IPS-15b (cell line): ENCODE measurements around the gene NDRG3.
A peak's percentile ranks its signal among the peaks of the same experiment; 100 is the strongest.
"Not testable (repeated sequence)": the region's sequence is repeated elsewhere in the genome, so short reads cannot be mapped to it uniquely, and the experiment has no call there.

Source experiments
- H3K27me3 ChIP-seq: one replicate; pipeline ENCODE4 v1.6.1; 2013; ENCODE audit warnings: low read length; ENCODE audit not compliant: control insufficient read depth, insufficient read depth
- H3K36me3 ChIP-seq: one replicate; pipeline ENCODE4 v1.6.1; 2013; ENCODE audit warnings: low read length; ENCODE audit not compliant: control insufficient read depth, insufficient read depth
- H3K4me1 ChIP-seq: one replicate; pipeline ENCODE4 v1.6.1; 2013; ENCODE audit warnings: mild to moderate bottlenecking, low read length; ENCODE audit not compliant: control insufficient read depth, insufficient read depth
- H3K4me3 ChIP-seq: one replicate; pipeline ENCODE4 v1.5.1; 2013; ENCODE audit warnings: low read depth, low read length
- H3K9ac ChIP-seq: one replicate; pipeline ENCODE4 v1.6.1; 2013; ENCODE audit warnings: low read depth, mild to moderate bottlenecking, low read length
- H3K9me3 ChIP-seq: one replicate; pipeline ENCODE4 v1.6.1; 2013; ENCODE audit warnings: mild to moderate bottlenecking, low read length; ENCODE audit not compliant: control insufficient read depth, insufficient read depth

NDRG3 gene

DNA sequence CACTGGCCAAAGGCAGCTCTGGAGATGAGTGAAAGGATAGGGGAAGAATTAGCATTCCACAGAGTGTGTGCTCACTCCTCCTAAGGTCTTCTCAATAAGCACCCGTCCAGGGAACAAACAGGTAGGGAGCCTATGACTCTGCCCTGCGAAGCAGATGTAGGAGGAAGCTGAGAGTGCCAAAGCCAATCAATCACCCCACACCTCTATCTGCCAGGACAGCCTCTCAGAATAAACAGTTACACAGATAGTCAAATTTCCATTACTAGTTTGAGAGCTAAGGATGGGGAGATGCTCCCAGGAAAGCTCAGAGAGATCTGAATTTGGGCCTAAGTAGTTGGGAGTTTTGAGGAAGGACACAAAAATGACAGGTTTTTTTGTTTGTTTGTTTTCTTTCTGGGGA lies 59.4 kb downstream of the NDRG3 start:
- Histone ChIP-seq H3K36me3 (no peaks in the 10 kb centered on the region), H3K9ac (no peak overlapping the region), H3K4me1 (no peaks in the 10 kb centered on the region), H3K9me3 (no peaks in the 10 kb centered on the region), H3K27me3 (no peaks in the 10 kb centered on the region), H3K4me3 (no peak overlapping the region)

- Histone ChIP-seq H3K9me3 (no peaks in the 10 kb centered on the region), H3K9ac (no peak overlapping the region), H3K4me1 (no peaks in the 10 kb centered on the region), H3K36me3 (no peaks in the 10 kb centered on the region), H3K27me3 (no peaks in the 10 kb centered on the region), H3K4me3 (no peak overlapping the region)
These were observed 61.1 kb downstream of the NDRG3 start for GRCh38 chr20:36684747-36685146.

- no peaks in the 10 kb centered on the region for H3K36me3 ChIP-seq
- no peak overlapping the region for H3K4me3 ChIP-seq
- no peaks in the 10 kb centered on the region for H3K27me3 ChIP-seq
- H3K9me3 ChIP-seq: no peaks in the 10 kb centered on the region
- H3K4me1 ChIP-seq: no peaks in the 10 kb centered on the region
- H3K9ac ChIP-seq: no peak overlapping the region
These were observed 63.6 kb downstream of the NDRG3 start for GRCh38 chr20:36682311-36682710.

- Histone ChIP-seq H3K36me3 (no peaks in the 10 kb centered on the region), H3K4me1 (no peaks in the 10 kb centered on the region), H3K9ac (peak overlapping the region; percentile 47), H3K9me3 (no peaks in the 10 kb centered on the region), H3K4me3 (peak overlapping the region; percentile 80), H3K27me3 (no peaks in the 10 kb centered on the region)
These were observed 68.5 kb downstream of the NDRG3 start for GRCh38 chr20:36677422-36677771.

DNA sequence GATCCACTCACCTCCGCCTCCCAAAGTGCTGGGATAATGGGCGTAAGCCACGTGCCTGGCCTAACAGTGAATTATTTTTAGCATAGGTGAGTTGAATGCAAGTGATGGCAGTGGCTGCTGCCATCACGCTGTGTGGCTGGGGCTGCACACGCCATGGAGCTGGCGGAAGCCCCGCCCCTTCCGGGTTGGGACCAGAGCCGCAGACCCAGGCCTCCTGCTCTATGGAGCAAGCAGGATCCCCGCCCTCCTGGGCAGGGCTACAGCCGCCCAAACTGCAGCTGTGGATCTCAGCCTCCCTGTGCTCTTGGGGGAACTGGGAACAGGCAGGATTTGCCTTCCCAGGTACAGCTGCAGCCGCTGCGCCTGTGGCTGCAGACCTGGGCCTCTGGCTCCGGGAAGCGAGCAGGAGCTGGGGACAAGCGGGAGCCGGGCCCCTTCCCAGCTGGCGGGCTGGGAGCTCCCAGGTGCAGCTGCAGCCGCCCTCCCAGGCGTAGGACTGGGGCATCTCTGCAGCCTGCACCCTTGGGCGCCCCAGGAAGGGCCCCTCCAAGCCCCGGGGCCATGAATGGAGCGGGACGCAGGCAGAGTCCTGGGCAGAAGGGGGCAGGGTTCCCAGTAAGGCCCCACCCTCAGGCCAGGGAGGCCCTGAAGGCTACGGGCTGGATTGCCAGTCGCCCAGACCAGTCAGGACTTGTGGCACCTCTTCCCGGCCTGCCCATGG lies 69.0 kb downstream of the NDRG3 start:
- no peaks in the 10 kb centered on the region for H3K9me3 ChIP-seq
- no peaks in the 10 kb centered on the region for H3K36me3 ChIP-seq
- peak overlapping the region; percentile 80 for H3K4me3 ChIP-seq
- H3K9ac ChIP-seq: peak overlapping the region; percentile 66
- no peaks in the 10 kb centered on the region for H3K27me3 ChIP-seq
- H3K4me1 ChIP-seq: no peaks in the 10 kb centered on the region

GRCh38 chr20:36675545-36675944 lies 70.3 kb downstream of the NDRG3 start:
- not testable (repeated sequence) for H3K4me1 ChIP-seq, H3K36me3 ChIP-seq, H3K9me3 ChIP-seq, H3K9ac ChIP-seq, H3K27me3 ChIP-seq, H3K4me3 ChIP-seq

DNA sequence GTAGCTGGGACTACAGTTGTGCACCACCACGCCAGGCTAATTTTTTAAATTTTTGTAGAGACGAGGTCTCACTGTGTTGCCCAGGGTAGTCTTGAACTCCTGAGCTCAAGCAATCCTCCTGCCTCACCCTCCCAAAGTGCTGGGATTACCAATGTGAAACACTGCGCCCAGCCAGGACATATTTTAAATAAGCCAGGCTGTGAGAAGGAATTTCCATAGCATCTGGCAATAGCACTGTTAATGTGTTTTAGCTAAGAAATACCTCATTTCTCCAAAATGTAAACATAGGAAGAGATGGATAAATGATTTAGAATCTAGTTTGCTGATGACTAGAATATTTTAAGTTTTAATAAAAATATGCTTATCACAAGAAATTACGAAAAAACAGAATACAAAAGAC lies 72.9 kb downstream of the NDRG3 start:
- no peak overlapping the region for H3K9ac ChIP-seq
- no peaks in the 10 kb centered on the region for H3K27me3 ChIP-seq
- H3K9me3 ChIP-seq: no peaks in the 10 kb centered on the region
- H3K4me3 ChIP-seq: no peak overlapping the region
- H3K36me3 ChIP-seq: peaks cover 3% of the 10 kb centered on the region
- no peaks in the 10 kb centered on the region for H3K4me1 ChIP-seq

DNA sequence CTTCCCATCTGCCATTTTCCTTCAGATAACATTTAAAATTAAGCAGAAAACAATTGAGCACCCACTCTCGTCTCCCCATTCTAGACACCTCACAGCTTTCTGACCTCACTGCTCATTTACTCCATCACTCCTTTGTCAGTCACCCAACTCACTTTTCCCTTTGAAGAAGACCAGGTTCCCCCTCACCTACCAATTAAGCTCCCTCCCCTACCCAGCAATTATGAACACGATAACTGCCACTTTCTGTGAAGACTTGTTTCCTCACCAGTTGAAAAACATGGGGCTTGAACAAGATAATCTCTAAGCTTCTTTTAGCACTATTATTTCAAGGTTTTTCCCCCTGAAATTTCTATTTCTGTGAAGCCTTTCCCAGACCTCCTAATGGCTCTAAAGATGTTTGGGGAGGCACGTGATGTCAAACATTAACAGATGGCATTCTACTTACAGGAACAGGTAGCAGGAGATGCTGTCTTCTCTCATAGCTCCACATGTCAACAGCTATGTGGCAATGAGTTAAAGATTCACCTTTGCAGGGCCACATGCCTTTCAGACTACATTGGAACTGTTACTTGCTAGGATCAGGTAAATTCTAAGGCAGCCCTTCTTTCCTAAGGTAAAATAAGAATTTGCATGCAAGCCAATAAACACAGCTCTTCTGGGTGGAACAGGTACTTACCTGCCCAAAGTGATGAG lies 75.1 kb downstream of the NDRG3 start:
- no peak overlapping the region for H3K9ac ChIP-seq
- no peaks in the 10 kb centered on the region for H3K4me1 ChIP-seq
- no peak overlapping the region for H3K4me3 ChIP-seq
- no peaks in the 10 kb centered on the region for H3K27me3 ChIP-seq
- H3K9me3 ChIP-seq: no peaks in the 10 kb centered on the region
- H3K36me3 ChIP-seq: peaks cover 3% of the 10 kb centered on the region

GRCh38 chr20:36666181-36666740 lies 79.6 kb downstream of the NDRG3 start:
- Histone ChIP-seq H3K27me3 (no peaks in the 10 kb centered on the region), H3K4me1 (no peaks in the 10 kb centered on the region), H3K9ac (no peak overlapping the region), H3K9me3 (no peaks in the 10 kb centered on the region), H3K4me3 (no peak overlapping the region), H3K36me3 (peaks cover 3% of the 10 kb centered on the region)

DNA sequence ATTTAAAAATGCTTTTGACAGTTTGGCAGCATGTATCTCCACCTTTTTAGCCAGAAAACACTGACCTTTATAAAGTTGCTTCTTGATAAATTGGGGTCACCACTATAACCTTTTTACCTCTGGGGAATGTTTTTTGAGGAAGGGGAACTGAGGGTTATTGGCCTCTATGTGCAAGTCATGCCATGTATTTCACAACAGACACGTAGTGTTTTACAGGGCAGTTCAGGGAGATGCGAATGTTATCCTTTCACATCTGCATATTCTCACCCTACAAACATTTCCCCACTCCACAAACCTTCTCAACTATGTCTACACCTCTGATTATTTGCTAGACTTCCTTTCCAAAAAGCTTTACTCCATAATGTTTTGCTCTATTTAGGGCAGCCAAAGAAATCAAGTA lies 82.9 kb downstream of the NDRG3 start:
- H3K4me1 ChIP-seq: no peaks in the 10 kb centered on the region
- no peaks in the 10 kb centered on the region for H3K36me3 ChIP-seq
- no peak overlapping the region for H3K4me3 ChIP-seq

DNA sequence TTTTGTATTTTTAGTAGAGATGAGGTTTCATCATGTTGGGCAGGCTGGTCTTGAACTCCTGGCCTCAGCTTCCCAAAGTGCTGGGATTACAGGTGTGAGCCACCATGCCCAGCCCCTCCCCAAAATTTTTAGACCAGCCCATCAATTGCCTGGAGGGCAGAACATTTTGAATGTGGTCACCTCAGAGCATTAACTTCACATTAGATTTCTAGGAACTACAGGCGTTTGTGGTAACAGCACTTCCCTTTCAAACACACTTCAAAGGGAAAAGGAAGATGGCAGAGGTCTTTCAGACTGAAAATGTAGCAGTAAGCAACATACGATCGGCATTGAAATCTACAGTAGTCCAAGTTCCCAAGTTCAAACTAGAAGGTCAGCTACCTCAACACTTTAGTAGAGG lies 87.6 kb downstream of the NDRG3 start:
- H3K4me3 ChIP-seq: no peak overlapping the region
- H3K27me3 ChIP-seq: no peaks in the 10 kb centered on the region
- peaks cover 5% of the 10 kb centered on the region for H3K36me3 ChIP-seq
- no peak overlapping the region for H3K9ac ChIP-seq
- no peaks in the 10 kb centered on the region for H3K9me3 ChIP-seq
- H3K4me1 ChIP-seq: no peaks in the 10 kb centered on the region

More for the DNA sequence above, 82.9 kb downstream of the NDRG3 start:
- H3K9ac ChIP-seq: no peak overlapping the region
- H3K27me3 ChIP-seq: no peaks in the 10 kb centered on the region
- H3K9me3 ChIP-seq: no peaks in the 10 kb centered on the region

DNA sequence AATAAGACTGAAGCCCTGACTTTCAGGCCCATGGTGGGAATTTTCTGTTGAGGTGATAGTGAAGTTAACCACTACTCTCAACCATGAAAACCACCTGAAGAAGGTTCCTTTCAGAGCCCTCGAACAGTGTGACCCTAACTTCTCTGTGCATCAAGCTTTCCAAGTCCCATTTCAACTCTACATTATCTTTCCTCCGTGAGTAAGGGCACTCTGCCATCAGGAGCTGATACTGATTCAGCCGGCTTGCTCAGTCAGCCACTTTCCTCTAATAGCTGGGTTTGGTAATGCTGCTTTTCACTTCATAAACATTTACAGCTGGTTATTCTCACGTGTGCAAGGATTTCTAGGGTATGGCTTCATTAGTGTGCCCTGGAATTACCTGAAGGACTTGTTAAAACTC lies 89.2 kb downstream of the NDRG3 start:
- H3K9ac ChIP-seq: no peak overlapping the region
- H3K36me3 ChIP-seq: peaks cover 5% of the 10 kb centered on the region
- H3K9me3 ChIP-seq: no peaks in the 10 kb centered on the region
- H3K4me3 ChIP-seq: no peak overlapping the region
- no peaks in the 10 kb centered on the region for H3K27me3 ChIP-seq
- no peaks in the 10 kb centered on the region for H3K4me1 ChIP-seq
